Heart right ventricle (tissue), 16 donors: ENCODE results near the gene AATF. TPM values are rescaled to one million over a fixed set of nuclear protein-coding genes. Genes with fewer than 3 reads are reported as not detected.

ENCODE experiments used
- ATAC-seq, 8 donors: fragments of 200-7000 bp; cut with Tn5 transposase; one replicate each; pipeline ENCODE4 v1.9.1; 2020; ENCODE audit warnings: mild to moderate bottlenecking in 8 of 8, moderate library complexity in 8 of 8, moderate number of reproducible peaks in 1 of 8
- DNase-seq, 2 donors: peaks; one replicate each; pipeline ENCODE4 v3.0.0-alpha.2; 2020
- H3K27ac ChIP-seq, 10 donors: fragments of 200-600 bp; sonication (generic) in 2 of 10; one replicate each; pipeline versions ENCODE4 v1.5.0 to v1.8.0; 2020 to 2022; ENCODE audit warnings: mild to moderate bottlenecking in 3 of 10
- H3K27me3 ChIP-seq, 7 donors: fragments of 200-600 bp; one replicate each; pipeline ENCODE4 v1.8.0; 2021 to 2022; ENCODE audit warnings: mild to moderate bottlenecking in 2 of 7
- H3K36me3 ChIP-seq, 9 donors: fragments of 200-600 bp; sonication (generic) in 1 of 9; one replicate each; pipeline versions ENCODE4 v1.5.0 to v1.8.0; 2020 to 2022; ENCODE audit warnings: mild to moderate bottlenecking in 2 of 9
- H3K4me1 ChIP-seq, 9 donors: fragments of 200-600 bp; sonication (generic) in 1 of 9; one replicate each; pipeline versions ENCODE4 v1.5.0 to v1.8.0; 2020 to 2022; ENCODE audit warnings: mild to moderate bottlenecking in 4 of 9
- H3K4me3 ChIP-seq, 10 donors: fragments of 200-600 bp; sonication (generic) in 2 of 10; one replicate each; pipeline versions ENCODE4 v1.5.0 to v1.8.0; 2020 to 2022; ENCODE audit warnings: mild to moderate bottlenecking in 7 of 10, moderate library complexity in 2 of 10
- H3K9me3 ChIP-seq, 11 donors: fragments of 200-600 bp in 10 of 11; sonication (generic) in 2 of 11; one replicate each; pipeline versions ENCODE4 v1.5.0 to v1.8.0; 2013 to 2022; ENCODE audit warnings: mild to moderate bottlenecking in 2 of 11, control low read depth in 1 of 11, moderate library complexity in 1 of 11
- WGBS, 2 donors: extraction: QIAGEN DNeasy Blood & Tissue Kit; methylation state at CpG; one replicate each; pipeline ENCODE4 v1.1.7; 2013; ENCODE audit warnings: inconsistent platforms in 1 of 2; 5-methylcytosine and 5-hydroxymethylcytosine counted together
- intact Hi-C, 10 donors: fragments of 100-400 bp; cut with DNase I; formaldehyde crosslinking; loops; one replicate each; pipeline versions ENCODE4 v1.11.1 to v1.14.2; 2022
- polyA plus RNA-seq, 2 donors: library from polyadenylated mRNA; stranded (reverse); fragments of 200-250 nt; gene quantifications; one replicate each; pipeline ENCODE4 v1.2.3, GENCODE V29; 2013
- total RNA-seq, 10 donors: library from RNA; stranded (reverse); fragmentation: NEBNext Ultra II Directional in 3 of 10; extraction: Animal tissue kit (Norgen Biotek cat#: 25700) in 3 of 10; gene quantifications; one replicate each; pipeline versions ENCODE4 v1.2.1 to v1.2.4, GENCODE V29; 2021 to 2023
- TF ChIP-seq, protein P1 (sequence below), 9 donors: fragments of 200-600 bp; sonication (generic) in 2 of 9; IDR thresholded peaks; one replicate each; pipeline versions ENCODE4 v1.5.0 to v1.8.0; 2021 to 2022; ENCODE audit warnings: antibody characterized with exemption in 9 of 9, mild to moderate bottlenecking in 5 of 9, moderate library complexity in 1 of 9
- donor health status: Arrhythmogenic right ventricular cardiomyopathy.
- donor health status: ischemic (EF 13 %, LVEDD 7.1; RV severe dilation, severe dysfunction).
- donor health status: healthy with polysubstance abuse.
- donor health status: DM: no; HTN: yes; CAD: no.
- donor health status: DM: no; HTN: no; CAD: no.
- donor health status: ischemic (EF 25% LVEDD 6.9; RV normal size, moderate dysfunction).
- donor health status: ischemic (EF 25% LVEDD 5.7; RV mildly dilated, moderate dysfunction).
- donor health status: healthy.
- donor health status: DM: yes; HTN: yes; CAD: no.
- donor health status: Ischemic cardiomyopathy.
- donor health status: ischemic (EF 35%, LVEDD 5.7; RV mildly dilated, moderate dysfunction).
- donor health status: nonischemic (EF 11% LVEDD 7.7; RV severe dilation, severe dysfunction).
- donor health status: DM: yes; HTN: yes; CAD: no.
- donor health status: PGD.
- donor health status: ischemic (EF 29% LVEDD 5.4; RV normal size, mild dysfunction).
- donor health status: nonischemic (EF 23%, LVEDD 6.1; RV moderate dilation, normal function).

AATF gene
- total and polyA plus RNA-seq, 12 donors, result 19.9 to 35.5 (median 26.0) TPM

DNA sequence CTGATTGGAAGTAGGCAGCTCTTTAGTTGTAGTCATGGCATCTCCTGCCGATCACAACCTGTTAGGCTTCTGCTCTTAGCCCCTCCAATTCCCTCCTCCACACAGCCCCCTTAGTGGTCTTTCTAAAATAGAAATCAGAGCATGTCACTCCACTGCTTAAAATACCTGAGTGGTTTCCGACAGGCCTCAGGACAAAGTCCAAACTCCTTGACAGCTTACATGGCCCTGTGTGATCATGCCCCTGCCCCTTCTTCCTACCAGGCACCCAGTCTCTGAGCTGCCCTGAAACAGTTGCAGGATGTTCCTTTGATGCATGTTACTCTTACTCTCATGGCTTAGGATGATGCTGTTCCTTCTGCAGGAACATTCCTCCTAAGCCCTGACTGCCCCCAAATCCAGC lies 147.3 kb downstream of the AATF start:
- ATAC-seq (no peak), DNase-seq (no peak)
- H3K27me3 ChIP-seq, result no peaks in the 10 kb centered on the region
- no peak overlapping the region for H3K4me3 ChIP-seq
- peaks cover 0 to 6% (median 0%) of the 10 kb centered on the region in 9 donors for H3K4me1 ChIP-seq
- 66 to 80% methylated on average over 2 of the region's 2 CpGs for WGBS, 2 donors
- H3K36me3 ChIP-seq, result peaks cover 0 to 67% (median 14%) of the 10 kb centered on the region in 9 donors
- H3K27ac ChIP-seq, result no peak overlapping the region
- TF ChIP-seq, protein P1, sequence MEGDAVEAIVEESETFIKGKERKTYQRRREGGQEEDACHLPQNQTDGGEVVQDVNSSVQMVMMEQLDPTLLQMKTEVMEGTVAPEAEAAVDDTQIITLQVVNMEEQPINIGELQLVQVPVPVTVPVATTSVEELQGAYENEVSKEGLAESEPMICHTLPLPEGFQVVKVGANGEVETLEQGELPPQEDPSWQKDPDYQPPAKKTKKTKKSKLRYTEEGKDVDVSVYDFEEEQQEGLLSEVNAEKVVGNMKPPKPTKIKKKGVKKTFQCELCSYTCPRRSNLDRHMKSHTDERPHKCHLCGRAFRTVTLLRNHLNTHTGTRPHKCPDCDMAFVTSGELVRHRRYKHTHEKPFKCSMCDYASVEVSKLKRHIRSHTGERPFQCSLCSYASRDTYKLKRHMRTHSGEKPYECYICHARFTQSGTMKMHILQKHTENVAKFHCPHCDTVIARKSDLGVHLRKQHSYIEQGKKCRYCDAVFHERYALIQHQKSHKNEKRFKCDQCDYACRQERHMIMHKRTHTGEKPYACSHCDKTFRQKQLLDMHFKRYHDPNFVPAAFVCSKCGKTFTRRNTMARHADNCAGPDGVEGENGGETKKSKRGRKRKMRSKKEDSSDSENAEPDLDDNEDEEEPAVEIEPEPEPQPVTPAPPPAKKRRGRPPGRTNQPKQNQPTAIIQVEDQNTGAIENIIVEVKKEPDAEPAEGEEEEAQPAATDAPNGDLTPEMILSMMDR (IDR thresholded peaks at IDR 0.05), result no peak
- intact Hi-C loops, result no loop called here
- no peaks in the 10 kb centered on the region for H3K9me3 ChIP-seq

DNA sequence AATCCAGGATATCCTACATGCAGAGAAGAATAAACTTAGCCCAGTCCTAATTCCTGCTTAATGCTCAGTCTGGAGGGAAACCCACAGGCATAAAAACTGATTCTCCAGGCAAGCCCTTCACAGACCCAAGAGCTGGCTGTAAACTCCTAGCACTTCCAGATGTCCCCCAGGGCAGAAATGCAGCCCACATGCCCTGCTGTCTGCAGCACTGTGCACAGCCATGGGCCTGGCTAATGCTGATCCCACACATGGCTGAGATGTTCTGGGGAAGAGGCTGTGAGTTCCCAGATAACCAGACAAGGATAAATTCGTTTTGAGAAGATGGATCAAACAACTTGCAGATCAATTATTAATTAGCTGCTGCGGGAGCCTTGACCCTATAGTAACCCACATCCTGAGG lies 148.4 kb downstream of the AATF start:
- ATAC-seq (no peak), DNase-seq (no peak)
- TF ChIP-seq, protein P1 (IDR thresholded peaks at IDR 0.05), result no peak
- no peak overlapping the region for H3K27ac ChIP-seq
- no peak overlapping the region for H3K4me3 ChIP-seq
- WGBS, 2 donors, result 83 to 86% methylated on average over 2 of the region's 2 CpGs
- H3K9me3 ChIP-seq, result no peaks in the 10 kb centered on the region
- no peaks in the 10 kb centered on the region for H3K27me3 ChIP-seq
- H3K4me1 ChIP-seq, result peaks cover 0 to 6% (median 0%) of the 10 kb centered on the region in 9 donors
- H3K36me3 ChIP-seq, result peaks cover 0 to 62% (median 14%) of the 10 kb centered on the region in 9 donors
- intact Hi-C loops, result no loop called here

DNA sequence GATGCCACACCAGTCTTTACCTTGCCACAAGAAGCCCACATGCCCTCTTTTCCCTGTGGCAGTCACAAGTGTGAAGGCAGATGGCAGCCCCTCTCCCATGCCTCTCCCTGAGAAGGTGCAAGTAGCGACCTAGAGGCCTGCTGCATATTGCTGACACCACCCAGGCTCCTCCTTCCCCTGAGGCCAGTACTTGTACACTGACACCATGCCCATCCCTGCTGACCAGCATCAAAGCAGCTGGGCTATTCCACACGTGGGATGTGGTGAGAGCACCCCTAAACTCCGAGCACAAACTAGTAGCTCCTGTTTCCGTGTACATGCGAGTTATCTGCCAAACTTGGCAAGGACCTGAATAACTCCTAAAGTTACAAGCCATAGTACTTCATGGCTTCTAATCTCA lies 149.4 kb downstream of the AATF start:
- H3K27me3 ChIP-seq, result no peaks in the 10 kb centered on the region
- TF ChIP-seq, protein P1 (IDR thresholded peaks at IDR 0.05), result no peak
- H3K4me1 ChIP-seq, result peaks cover 0 to 6% (median 0%) of the 10 kb centered on the region in 9 donors
- H3K27ac ChIP-seq, result no peak overlapping the region
- no peaks in the 10 kb centered on the region for H3K9me3 ChIP-seq
- WGBS, 2 donors, result 91% methylated on average over 5 of the region's 5 CpGs
- intact Hi-C loops, result no loop called here
- H3K36me3 ChIP-seq, result peaks cover 0 to 64% (median 11%) of the 10 kb centered on the region in 9 donors
- no peak for DNase-seq
- no peak overlapping the region for H3K4me3 ChIP-seq
- ATAC-seq, result no peak

DNA sequence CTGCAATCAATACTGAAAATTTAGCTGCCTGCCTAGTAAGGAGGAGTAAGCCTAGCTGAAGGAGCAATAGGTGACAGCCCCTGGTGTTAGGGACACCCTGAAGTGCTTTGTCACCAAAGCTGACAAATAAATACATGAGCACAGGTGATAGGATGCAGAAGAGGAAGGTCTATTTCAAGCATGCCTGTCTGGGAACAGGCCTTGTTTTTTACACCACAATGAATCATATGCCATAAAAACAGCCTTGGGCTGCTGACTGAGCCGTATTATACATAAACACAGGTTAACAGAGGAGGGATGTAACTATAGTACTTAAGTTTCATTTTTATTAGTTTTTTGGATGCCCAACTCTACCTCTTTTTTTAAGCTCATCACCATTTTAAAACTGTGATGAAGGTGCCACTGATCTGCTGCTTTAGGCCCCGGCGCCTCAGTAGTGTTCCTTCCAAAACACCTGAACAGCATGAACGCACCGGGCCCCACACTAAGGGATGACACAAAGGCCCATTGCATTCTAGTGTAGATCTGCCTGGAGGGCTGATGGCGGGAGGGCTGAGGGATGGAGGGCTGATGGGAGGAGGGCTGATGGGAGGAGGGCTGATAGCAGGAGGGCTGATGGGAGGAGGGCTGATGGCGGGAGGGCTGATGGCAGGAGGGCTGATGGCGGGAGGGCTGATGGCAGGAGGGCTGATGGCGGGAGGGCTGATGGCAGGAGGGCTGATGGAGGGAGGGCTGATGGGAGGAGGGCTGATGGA lies 150.3 kb downstream of the AATF start:
- no peak for ATAC-seq
- H3K27ac ChIP-seq, result no peak overlapping the region
- H3K36me3 ChIP-seq, result peaks cover 0 to 59% (median 11%) of the 10 kb centered on the region in 9 donors
- no peak for DNase-seq
- H3K4me1 ChIP-seq, result peaks cover 0 to 6% (median 0%) of the 10 kb centered on the region in 9 donors
- H3K4me3 ChIP-seq, result no peak overlapping the region
- no peaks in the 10 kb centered on the region for H3K27me3 ChIP-seq
- intact Hi-C loops, result no loop called here
- WGBS, 2 donors, result 97 to 98% methylated on average over 9 of the region's 9 CpGs
- no peaks in the 10 kb centered on the region for H3K9me3 ChIP-seq
- TF ChIP-seq, protein P1 (IDR thresholded peaks at IDR 0.05), result no peak
